Thyroid gland (tissue), 4 donors: ENCODE measurements around the gene SHISA8. TPM values are rescaled to one million over a fixed set of nuclear protein-coding genes. Genes with fewer than 3 reads are reported as not detected.

Experiments
- DNase-seq, 2 donors: peaks; one replicate each; pipeline ENCODE4 v3.0.0-alpha.2; 2019
- H3K27ac ChIP-seq, 3 donors: fragments of 200-600 bp; sonication (generic); 1 replicate in 2 of 3; 2 replicates in 1 of 3; pipeline ENCODE4 v1.5.1; 2016 to 2019; ENCODE audit warnings: mild to moderate bottlenecking in 1 of 3, moderate library complexity in 1 of 3
- H3K27me3 ChIP-seq: fragments of 200-600 bp; sonication (generic); one replicate; pipeline ENCODE4 v1.5.1; 2019
- H3K36me3 ChIP-seq, 2 donors: fragments of 200-600 bp; sonication (generic); one replicate each; pipeline ENCODE4 v1.5.1; 2016 to 2019
- H3K4me1 ChIP-seq, 2 donors: fragments of 200-600 bp; sonication (generic); one replicate each; pipeline ENCODE4 v1.5.1; 2017 to 2019
- H3K4me3 ChIP-seq, 3 donors: fragments of 200-600 bp; sonication (generic); replicated peaks in 1 of 3; 1 replicate in 2 of 3; 2 replicates in 1 of 3; pipeline ENCODE4 v1.5.1; 2016; ENCODE audit warnings: mild to moderate bottlenecking in 1 of 3
- H3K9me3 ChIP-seq: fragments of 200-600 bp; sonication (generic); one replicate; pipeline ENCODE4 v1.5.1; 2017
- CTCF ChIP-seq, 6 experiments: fragments of 200-600 bp in 3 of 6; fragments of 450-650 bp in 3 of 6; sonication (generic) in 3 of 6; IDR thresholded peaks; one replicate each; pipeline ENCODE4 v1.5.1; 2016 to 2019; ENCODE audit warnings: antibody characterized with exemption in 6 of 6, mild to moderate bottlenecking in 2 of 6, inconsistent platforms in 1 of 6, moderate library complexity in 1 of 6
- POLR2A ChIP-seq, 2 donors: fragments of 450-650 bp; IDR thresholded peaks; one replicate each; pipeline ENCODE4 v1.6.1; 2017; ENCODE audit warnings: antibody characterized with exemption in 2 of 2, mild to moderate bottlenecking in 2 of 2, moderate library complexity in 1 of 2
- WGBS, 2 donors: methylation state at CpG; one replicate each; pipeline ENCODE4 v1.1.5; 2017; 5-methylcytosine and 5-hydroxymethylcytosine counted together
- intact Hi-C: fragments of 100-400 bp; cut with DNase I; formaldehyde crosslinking; loops from one replicate; pipeline ENCODE4 v1.15.1; 2023
- total RNA-seq, 4 donors: library from RNA; depleted of rRNA; stranded (reverse); fragments of >200 nt; gene quantifications; one replicate each; pipeline ENCODE4 v1.2.3, GENCODE V29; 2016

Gene SHISA8
- total RNA-seq, 4 donors from 2014 or later: not detected

GRCh38 chr22:41913842-41914534 is 886 bp downstream of the SHISA8 start:
- peaks cover 36% of the 10 kb centered on the region for H3K27me3 ChIP-seq
- peaks cover 13 to 37% of the 10 kb centered on the region in 2 donors for H3K4me1 ChIP-seq
- intact Hi-C loops: no loop called here

GRCh38 chr22:41913040-41913719 is 1.7 kb downstream of the SHISA8 start:
- 61 to 67% methylated on average over 7 to 9 of the region's 11 CpGs for WGBS, 2 donors
- no peak for TF ChIP-seq CTCF (IDR thresholded peaks at IDR 0.05)
- TF ChIP-seq POLR2A (IDR thresholded peaks at IDR 0.05): no peak

More at GRCh38 chr22:41913842-41914534, 886 bp downstream of the SHISA8 start:
- Histone ChIP-seq H3K27ac (no peak overlapping the region), H3K9me3 (no peaks in the 10 kb centered on the region), H3K4me3 (no peak overlapping the region), H3K36me3 (no peaks in the 10 kb centered on the region)
- WGBS, 2 donors: 2 to 4% methylated on average over 14 to 38 of the region's 79 CpGs
- no peak for TF ChIP-seq CTCF (IDR thresholded peaks at IDR 0.05)
- no peak for TF ChIP-seq POLR2A (IDR thresholded peaks at IDR 0.05)
- no peak for DNase-seq

GRCh38 chr22:41912338-41913039 is 2.4 kb downstream of the SHISA8 start:
- no peak for DNase-seq
- H3K9me3 ChIP-seq: no peaks in the 10 kb centered on the region
- peaks cover 13 to 32% of the 10 kb centered on the region in 2 donors for H3K4me1 ChIP-seq
- 72 to 80% methylated on average over 5 to 8 of the region's 9 CpGs for WGBS, 2 donors
- H3K4me3 ChIP-seq: no peak overlapping the region
- TF ChIP-seq POLR2A (IDR thresholded peaks at IDR 0.05) (no peak), CTCF (IDR thresholded peaks at IDR 0.05) (no peak)
- H3K27me3 ChIP-seq: peaks cover 31% of the 10 kb centered on the region
- H3K36me3 ChIP-seq: no peaks in the 10 kb centered on the region
- H3K27ac ChIP-seq: no peak overlapping the region
- intact Hi-C loops: no loop called here

More at GRCh38 chr22:41913040-41913719, 1.7 kb downstream of the SHISA8 start:
- H3K36me3 ChIP-seq: no peaks in the 10 kb centered on the region
- H3K9me3 ChIP-seq: no peaks in the 10 kb centered on the region
- H3K4me1 ChIP-seq: peaks cover 13 to 35% of the 10 kb centered on the region in 2 donors
- DNase-seq: no peak
- H3K27ac ChIP-seq: no peak overlapping the region
- H3K27me3 ChIP-seq: peaks cover 36% of the 10 kb centered on the region
- no peak overlapping the region for H3K4me3 ChIP-seq
- intact Hi-C loops: no loop called here

- Histone ChIP-seq H3K9me3 (no peaks in the 10 kb centered on the region), H3K4me3 (peak overlapping the region in 1 of 3 donors; percentile 12), H3K36me3 (no peaks in the 10 kb centered on the region), H3K27ac (no peak overlapping the region), H3K4me1 (peaks cover 13 to 32% of the 10 kb centered on the region in 2 donors), H3K27me3 (peaks cover 28% of the 10 kb centered on the region)
- intact Hi-C loops: no loop called here
- 16 to 23% methylated on average over 9 to 11 of the region's 37 CpGs for WGBS, 2 donors
- DNase-seq: no peak
- TF ChIP-seq CTCF (IDR thresholded peaks at IDR 0.05) (no peak), POLR2A (IDR thresholded peaks at IDR 0.05) (no peak)
Observed at GRCh38 chr22:41911001-41911611, 3.8 kb downstream of the SHISA8 start.
